Fibroblast of mammary gland (primary cell): ENCODE data around the gene SMC4.

ENCODE experiments used
- DNase-seq: peaks from one replicate; pipeline ENCODE4 v3.0.0-alpha.2; 2010; ENCODE audit warnings: low read depth
- H3K4me3 ChIP-seq: 2 replicates; pipeline ENCODE4 v1.5.1; 2011; ENCODE audit warnings: low read depth, mild to moderate bottlenecking, low read length, moderate library complexity; ENCODE audit not compliant: control insufficient read depth
- CTCF ChIP-seq: conservative IDR thresholded peaks from 2 replicates; pipeline ENCODE4 v1.5.1; 2011; ENCODE audit warnings: low read depth, low read length, inconsistent platforms; ENCODE audit not compliant: control insufficient read depth, insufficient read depth

The SMC4 gene

DNA sequence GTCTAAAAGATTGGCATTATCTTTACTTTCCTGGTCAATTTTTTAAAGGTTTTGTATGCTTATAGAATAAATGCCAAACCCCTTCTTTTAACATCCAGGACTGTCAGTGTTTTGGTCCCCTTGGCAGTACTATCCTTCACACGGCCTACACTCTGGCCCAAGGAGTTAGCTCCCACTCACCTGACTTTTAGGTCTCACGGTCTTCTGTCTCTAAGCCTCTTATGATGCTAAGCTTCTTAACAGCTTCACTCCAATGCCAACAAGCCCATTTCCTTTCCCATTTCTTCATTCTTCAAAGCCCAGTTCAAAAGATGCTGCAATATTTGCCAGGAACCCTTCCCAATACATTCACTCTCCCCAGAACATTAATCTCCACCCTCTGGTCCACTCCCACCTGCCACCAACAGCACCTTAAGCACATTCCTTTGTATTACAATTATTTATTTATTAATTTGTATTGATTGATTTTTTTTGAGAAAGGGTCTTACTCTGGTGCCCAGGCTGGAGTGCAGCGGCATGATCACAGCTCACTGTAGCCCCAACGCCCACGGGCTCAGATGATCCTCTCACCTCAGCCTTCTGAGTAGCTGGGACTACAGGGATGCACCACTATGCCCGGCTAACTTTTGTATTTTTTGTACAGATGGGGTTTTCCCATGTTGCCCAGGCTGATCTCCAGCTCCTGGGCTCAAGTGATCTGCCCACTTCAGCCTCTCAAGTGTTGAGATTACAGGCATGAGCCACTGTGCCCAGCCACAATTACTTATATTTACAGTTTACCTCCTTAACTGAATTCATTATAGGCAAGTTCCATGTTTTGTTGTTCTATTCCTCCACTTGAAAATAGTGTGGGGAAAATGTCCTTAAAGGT is 28.2 kb upstream of the SMC4 start:
- no peak for TF ChIP-seq CTCF
- no peak for DNase-seq
- no peak overlapping the region for H3K4me3 ChIP-seq

- H3K4me3 ChIP-seq: no peak overlapping the region
- peak; percentile 78 for DNase-seq
- no peak for TF ChIP-seq CTCF
These were observed 26.7 kb upstream of the SMC4 start for GRCh38 chr3:160372780-160373179.

- no peak for TF ChIP-seq CTCF
- DNase-seq: no peak
These were observed 25.8 kb upstream of the SMC4 start for GRCh38 chr3:160373655-160374054.

GRCh38 chr3:160374472-160374871 is 25.0 kb upstream of the SMC4 start:
- H3K4me3 ChIP-seq: no peak overlapping the region
- no peak for TF ChIP-seq CTCF
- DNase-seq: no peak

More at GRCh38 chr3:160373655-160374054, 25.8 kb upstream of the SMC4 start:
- H3K4me3 ChIP-seq: no peak overlapping the region

DNA sequence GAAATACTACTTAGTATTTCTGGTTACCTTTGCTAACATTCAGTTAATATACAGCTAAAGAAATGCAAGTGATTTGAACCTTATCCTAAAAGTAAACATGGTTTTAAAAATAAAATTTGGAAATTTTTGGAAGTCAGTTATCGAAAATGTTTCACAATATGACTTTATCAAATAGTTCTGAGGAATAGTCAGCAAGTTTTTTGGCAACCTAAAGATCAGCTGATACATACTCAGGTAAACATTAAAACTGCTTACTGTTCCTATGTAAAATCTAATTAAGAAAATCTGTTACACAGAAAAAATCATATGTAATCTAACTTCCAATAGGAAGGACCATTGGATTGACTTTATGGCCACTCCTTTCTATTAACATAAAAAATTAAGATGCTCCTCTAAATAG is 24.5 kb upstream of the SMC4 start:
- no peak for TF ChIP-seq CTCF
- no peak overlapping the region for H3K4me3 ChIP-seq
- no peak for DNase-seq

DNA sequence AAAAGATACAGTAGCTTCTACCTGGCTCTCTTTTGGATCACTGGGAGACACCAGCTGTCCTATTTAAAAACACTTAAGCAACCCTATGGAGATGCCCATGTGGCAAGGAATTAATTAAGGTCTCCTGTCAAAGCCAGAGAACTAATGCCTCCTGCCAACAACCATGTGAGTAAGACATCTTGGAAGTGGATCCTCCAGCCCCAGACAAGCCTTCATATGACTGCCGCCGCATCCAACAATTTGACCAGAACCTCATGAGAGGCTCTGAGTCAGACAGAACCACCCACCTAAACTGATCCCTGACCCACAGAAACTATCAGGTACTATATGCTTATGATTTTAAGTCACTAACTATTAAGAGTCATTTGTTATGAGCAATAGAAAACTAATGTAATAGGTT is 22.8 kb upstream of the SMC4 start:
- H3K4me3 ChIP-seq: no peak overlapping the region
- TF ChIP-seq CTCF: no peak
- peak; percentile 97 for DNase-seq
